Astrocyte (in vitro differentiated cells and primary cell): Measurements from ENCODE around the gene ZCCHC3. TPM values are rescaled to one million over a fixed set of nuclear protein-coding genes. Genes with fewer than 3 reads are reported as not detected.
A peak's percentile ranks its signal among the peaks of the same experiment; 100 is the strongest.

Experiments used
- DNase-seq: peaks from one replicate; pipeline ENCODE4 v3.0.0-alpha.2; 2010; ENCODE audit warnings: low read depth
- FAIRE-seq: peaks from 2 replicates; lab custom pipeline; 2011; peaks lifted over from hg19 to GRCh38; lab: Jason Lieb, UNC
- H2AFZ ChIP-seq: 2 replicates; pipeline ENCODE4 v1.6.0; 2012; ENCODE audit warnings: low read depth, low read length, inconsistent platforms
- H3K27ac ChIP-seq: 2 replicates; pipeline ENCODE4 v1.5.1; 2011; ENCODE audit warnings: low read depth, low read length, inconsistent platforms
- H3K27me3 ChIP-seq: 2 replicates; pipeline ENCODE4 v1.6.0; 2011; ENCODE audit warnings: low read length, inconsistent platforms; ENCODE audit not compliant: insufficient read depth
- H3K36me3 ChIP-seq: 2 replicates; pipeline ENCODE4 v1.5.1; 2011; ENCODE audit warnings: low read length, inconsistent platforms; ENCODE audit not compliant: insufficient read depth
- H3K4me1 ChIP-seq: 2 replicates; pipeline ENCODE4 v1.5.1; 2011; ENCODE audit warnings: low read length, inconsistent platforms; ENCODE audit not compliant: insufficient read depth
- H3K4me2 ChIP-seq: 2 replicates; pipeline ENCODE4 v1.6.0; 2012; ENCODE audit warnings: low read length, inconsistent platforms
- H3K4me3 ChIP-seq: 2 replicates; pipeline ENCODE4 v1.5.1; 2011; ENCODE audit warnings: low read depth, mild to moderate bottlenecking, low read length, inconsistent platforms; ENCODE audit not compliant: insufficient read depth
- H3K79me2 ChIP-seq: 2 replicates; pipeline ENCODE4 v1.6.0; 2012; ENCODE audit warnings: mild to moderate bottlenecking, low read length, inconsistent platforms; ENCODE audit not compliant: insufficient read depth
- H3K9ac ChIP-seq: 2 replicates; pipeline ENCODE4 v1.6.0; 2012; ENCODE audit warnings: mild to moderate bottlenecking, low read length, inconsistent platforms
- H3K9me3 ChIP-seq: 2 replicates; pipeline ENCODE4 v1.5.1; 2012; ENCODE audit warnings: low read depth, mild to moderate bottlenecking, low read length, inconsistent platforms; ENCODE audit not compliant: insufficient read depth
- H4K20me1 ChIP-seq: 2 replicates; pipeline ENCODE4 v1.6.0; 2012; ENCODE audit warnings: low read length, inconsistent platforms; ENCODE audit not compliant: insufficient read depth
- H3K27ac Mint-ChIP-seq: one replicate; pipeline ENCODE4 v1.8.0; 2021; ENCODE audit warnings: mild to moderate bottlenecking, mixed read lengths; ENCODE audit not compliant: unreplicated experiment
- H3K27me3 Mint-ChIP-seq: one replicate; pipeline ENCODE4 v1.8.0; 2021; ENCODE audit warnings: low read depth, mixed read lengths; ENCODE audit not compliant: unreplicated experiment
- H3K36me3 Mint-ChIP-seq: one replicate; pipeline ENCODE4 v1.8.0; 2021; ENCODE audit warnings: low read depth, mixed read lengths; ENCODE audit not compliant: unreplicated experiment
- H3K4me1 Mint-ChIP-seq: one replicate; pipeline ENCODE4 v1.8.0; 2021; ENCODE audit warnings: low read depth, mixed read lengths; ENCODE audit not compliant: unreplicated experiment
- H3K4me3 Mint-ChIP-seq: one replicate; pipeline ENCODE4 v1.8.0; 2021; ENCODE audit warnings: mild to moderate bottlenecking, moderate library complexity, mixed read lengths; ENCODE audit not compliant: unreplicated experiment
- H3K9me3 Mint-ChIP-seq: one replicate; pipeline ENCODE4 v1.8.0; 2021; ENCODE audit warnings: mild to moderate bottlenecking, mixed read lengths; ENCODE audit not compliant: unreplicated experiment
- CTCF ChIP-seq: IDR thresholded peaks from 2 replicates; pipeline ENCODE4 v1.5.1; 2011; ENCODE audit warnings: low read depth, mild to moderate bottlenecking, inconsistent platforms, low read length, moderate library complexity; ENCODE audit not compliant: insufficient read depth
- EZH2 ChIP-seq: IDR thresholded peaks from 2 replicates; pipeline ENCODE4 v1.6.1; 2012; ENCODE audit warnings: mild to moderate bottlenecking, low read length, inconsistent platforms; ENCODE audit not compliant: insufficient read depth
- total RNA-seq: library from RNA; stranded (reverse); gene quantifications from 2 replicates; pipeline ENCODE4 v1.2.1, GENCODE V29; 2021

ZCCHC3 gene
- total RNA-seq, 1 donor from 2014 or later = 18.6 TPM

- H3K4me3 Mint-ChIP-seq = no peak overlapping the region
- H3K9me3 Mint-ChIP-seq = no peaks in the 10 kb centered on the region
- Histone ChIP-seq H3K27me3 (no peaks in the 10 kb centered on the region), H2AFZ (no peak overlapping the region), H3K4me1 (peaks cover 3% of the 10 kb centered on the region), H3K4me2 (no peak overlapping the region), H3K27ac (no peak overlapping the region), H3K79me2 (no peaks in the 10 kb centered on the region), H3K9ac (no peak overlapping the region), H4K20me1 (no peaks in the 10 kb centered on the region), H3K36me3 (no peaks in the 10 kb centered on the region), H3K4me3 (no peak overlapping the region), H3K9me3 (no peaks in the 10 kb centered on the region)
- FAIRE-seq (no peak), DNase-seq (no peak)
- H3K36me3 Mint-ChIP-seq = no peaks in the 10 kb centered on the region
- TF ChIP-seq CTCF (no peak), EZH2 (no peak)
- H3K4me1 Mint-ChIP-seq = no peaks in the 10 kb centered on the region
- H3K27me3 Mint-ChIP-seq = peaks cover 38% of the 10 kb centered on the region
- H3K27ac Mint-ChIP-seq = no peak overlapping the region
These were observed 33.7 kb upstream of the ZCCHC3 start for GRCh38 chr20:263701-264100.

DNA sequence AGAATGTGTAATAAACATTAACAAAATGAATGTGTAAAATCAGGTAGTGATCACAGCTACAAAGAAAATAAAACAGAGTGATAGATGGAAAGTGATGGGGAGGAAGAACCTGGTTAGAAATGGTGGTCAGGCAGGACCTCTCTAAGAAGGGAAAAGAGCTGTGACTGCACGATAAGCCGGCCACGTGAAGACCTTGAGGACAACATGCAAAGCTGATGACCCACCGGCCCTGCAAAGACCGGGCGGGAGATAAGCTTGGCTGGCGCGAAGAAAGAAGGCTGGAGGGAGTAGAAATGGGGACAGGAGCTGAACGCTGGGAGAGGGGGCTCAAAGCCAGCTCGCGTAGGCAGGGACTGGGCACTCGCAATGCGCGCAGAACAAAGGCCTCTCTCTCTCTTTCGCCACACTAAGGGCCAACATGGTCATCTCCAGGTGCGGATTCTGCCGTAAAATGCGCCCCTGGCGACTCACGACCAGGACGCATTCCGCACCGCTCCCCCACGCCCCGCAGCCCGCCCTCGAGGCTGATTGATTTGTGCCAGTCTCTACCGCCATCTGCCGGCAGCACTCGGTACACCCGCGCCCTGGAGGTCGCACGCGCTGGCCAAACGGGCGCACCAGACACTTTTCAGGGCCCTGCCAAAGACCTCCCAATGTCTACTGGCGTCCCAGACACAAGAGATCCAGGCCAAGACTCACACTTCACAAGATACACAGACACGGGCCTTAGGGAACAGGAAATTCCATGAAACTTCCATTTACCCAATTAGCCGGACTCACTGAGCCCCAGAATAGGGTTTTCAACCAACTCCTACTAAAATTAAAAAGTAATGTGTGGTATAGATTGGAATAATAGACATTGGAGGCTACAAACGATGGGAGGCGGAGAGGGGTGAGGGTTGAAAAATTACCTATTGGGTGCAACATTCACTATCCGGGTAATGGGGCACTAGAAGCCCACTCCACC is 30.5 kb upstream of the ZCCHC3 start:
- peak; percentile 38 for DNase-seq
- no peak overlapping the region for H3K27ac ChIP-seq
- no peak for TF ChIP-seq EZH2
- TF ChIP-seq CTCF = peak; percentile 68
- no peaks in the 10 kb centered on the region for H3K27me3 ChIP-seq
- H3K36me3 Mint-ChIP-seq = peaks cover 3% of the 10 kb centered on the region
- H3K9me3 Mint-ChIP-seq = no peaks in the 10 kb centered on the region
- no peaks in the 10 kb centered on the region for H3K4me1 Mint-ChIP-seq
- H3K4me3 ChIP-seq = peak overlapping the region; percentile 70
- no peaks in the 10 kb centered on the region for H3K79me2 ChIP-seq
- peak overlapping the region; percentile 97 for H2AFZ ChIP-seq
- no peak overlapping the region for H3K27ac Mint-ChIP-seq
- no peaks in the 10 kb centered on the region for H3K36me3 ChIP-seq
- H4K20me1 ChIP-seq = no peaks in the 10 kb centered on the region
- peak overlapping the region; percentile 96 for H3K4me2 ChIP-seq
- peak overlapping the region; percentile 63 for H3K9ac ChIP-seq
- peaks cover 28% of the 10 kb centered on the region for H3K27me3 Mint-ChIP-seq
- peaks cover 3% of the 10 kb centered on the region for H3K4me1 ChIP-seq
- FAIRE-seq = no peak
- H3K9me3 ChIP-seq = no peaks in the 10 kb centered on the region
- H3K4me3 Mint-ChIP-seq = peak overlapping the region; percentile 78

- Histone ChIP-seq H3K36me3 (no peaks in the 10 kb centered on the region), H3K9me3 (no peaks in the 10 kb centered on the region), H3K27me3 (no peaks in the 10 kb centered on the region), H3K27ac (no peak overlapping the region), H3K4me2 (no peak overlapping the region), H3K9ac (no peak overlapping the region), H3K79me2 (no peaks in the 10 kb centered on the region), H3K4me1 (peaks cover 3% of the 10 kb centered on the region), H4K20me1 (no peaks in the 10 kb centered on the region), H3K4me3 (no peak overlapping the region), H2AFZ (no peak overlapping the region)
- Mint-ChIP-seq H3K4me3 (no peak overlapping the region), H3K36me3 (peaks cover 10% of the 10 kb centered on the region), H3K27me3 (peaks cover 12% of the 10 kb centered on the region), H3K4me1 (no peaks in the 10 kb centered on the region), H3K27ac (no peak overlapping the region), H3K9me3 (no peaks in the 10 kb centered on the region)
- no peak for FAIRE-seq
- DNase-seq = no peak
- no peak for TF ChIP-seq CTCF
- TF ChIP-seq EZH2 = no peak
These were observed 26.9 kb upstream of the ZCCHC3 start for GRCh38 chr20:270517-270916.
